ENCODE data around the gene MMD2.
"Not testable (repeated sequence)": the region's sequence is repeated elsewhere in the genome, so short reads cannot be mapped to it uniquely, and the experiment has no call there.

Gene MMD2

GRCh38 chr7:4893188-4893587, 65.8 kb downstream of the MMD2 start:
- not testable (repeated sequence) for DNase-seq

GRCh38 chr7:4891522-4891921, 67.5 kb downstream of the MMD2 start:
- DNase-seq, result not testable (repeated sequence)

DNA sequence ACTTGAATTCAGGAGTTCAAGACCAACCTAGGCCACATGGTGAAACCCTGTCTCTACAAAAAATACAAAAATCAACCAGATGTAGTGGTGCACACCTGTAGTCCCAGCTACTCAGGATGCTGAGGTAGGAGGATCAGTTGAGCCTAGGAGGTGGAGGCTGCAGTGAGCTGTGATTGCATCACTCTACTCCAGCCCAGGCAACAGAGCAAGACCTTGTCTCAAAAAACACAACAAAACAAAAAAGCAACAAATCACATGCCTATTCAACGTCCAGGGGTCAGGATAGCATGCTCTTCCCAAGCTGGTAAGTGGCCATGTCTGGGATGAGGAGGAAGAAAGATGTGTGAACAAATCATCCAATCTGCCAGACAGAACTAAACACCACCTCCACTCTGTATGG, 69.3 kb downstream of the MMD2 start:
- no peak for DNase-seq

DNA sequence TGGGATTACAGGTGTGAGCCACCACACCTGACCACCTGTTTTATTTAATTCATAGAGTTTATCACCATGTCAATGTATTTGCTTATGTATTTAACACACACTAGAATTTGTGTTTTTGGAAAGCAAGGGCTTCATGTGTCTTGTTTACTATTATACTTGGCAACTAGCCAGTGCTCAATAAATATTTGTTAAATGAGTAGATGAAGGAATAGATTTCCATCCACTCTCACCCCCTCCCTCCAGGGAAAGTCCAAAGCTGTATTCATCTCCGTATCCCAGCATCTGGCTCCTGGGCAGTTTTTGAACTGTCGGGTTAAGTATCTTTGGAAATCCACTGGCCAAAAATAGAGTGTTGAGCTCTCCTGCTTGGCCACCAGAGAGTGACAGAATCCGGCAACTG, 70.8 kb downstream of the MMD2 start:
- no peak for DNase-seq

- DNase-seq, result no peak
Observed at GRCh38 chr7:4886671-4887070, 72.3 kb downstream of the MMD2 start.

DNA sequence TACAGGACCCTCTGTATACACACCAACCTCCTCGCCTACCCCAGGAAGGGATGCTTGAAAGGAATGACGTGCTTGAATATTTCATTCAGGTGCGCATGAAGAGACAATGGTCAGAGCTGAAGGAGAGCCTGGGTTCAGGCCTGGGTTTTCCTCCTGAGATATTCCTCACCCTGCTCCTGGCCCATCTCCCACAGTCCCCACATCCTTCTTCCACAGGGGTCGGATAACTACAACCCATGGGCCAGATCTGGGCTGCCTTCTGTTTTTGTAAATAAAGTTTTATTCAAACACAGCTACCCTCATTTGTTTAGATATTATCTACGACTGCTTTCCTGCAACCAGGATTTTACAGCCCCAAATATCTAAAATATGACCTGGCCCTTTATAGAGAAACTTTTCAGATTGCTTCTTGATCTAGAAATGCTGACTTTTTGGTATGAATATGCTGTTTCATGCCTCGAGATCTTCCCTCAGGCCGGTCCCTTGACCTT, 73.6 kb downstream of the MMD2 start:
- no peak for DNase-seq

DNA sequence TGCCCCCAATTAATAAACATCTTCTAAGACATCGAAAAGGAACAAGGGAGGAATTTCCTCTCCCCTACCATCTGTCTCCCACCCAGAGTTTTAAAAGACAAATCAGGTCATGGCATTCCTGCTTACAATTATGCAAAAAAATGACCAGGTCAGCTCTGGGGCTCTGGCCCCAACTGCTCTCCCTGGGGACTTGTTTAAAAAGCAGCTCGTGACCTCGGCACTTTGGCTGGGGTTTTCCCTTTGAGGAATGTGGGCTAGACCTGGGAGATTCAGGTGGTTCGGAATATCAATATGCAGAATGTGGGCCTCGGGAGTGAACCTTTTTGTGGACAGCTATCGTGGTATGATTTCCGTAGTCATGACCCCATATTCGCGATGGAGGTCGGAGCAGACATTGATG, 74.8 kb downstream of the MMD2 start:
- DNase-seq, result no peak

DNA sequence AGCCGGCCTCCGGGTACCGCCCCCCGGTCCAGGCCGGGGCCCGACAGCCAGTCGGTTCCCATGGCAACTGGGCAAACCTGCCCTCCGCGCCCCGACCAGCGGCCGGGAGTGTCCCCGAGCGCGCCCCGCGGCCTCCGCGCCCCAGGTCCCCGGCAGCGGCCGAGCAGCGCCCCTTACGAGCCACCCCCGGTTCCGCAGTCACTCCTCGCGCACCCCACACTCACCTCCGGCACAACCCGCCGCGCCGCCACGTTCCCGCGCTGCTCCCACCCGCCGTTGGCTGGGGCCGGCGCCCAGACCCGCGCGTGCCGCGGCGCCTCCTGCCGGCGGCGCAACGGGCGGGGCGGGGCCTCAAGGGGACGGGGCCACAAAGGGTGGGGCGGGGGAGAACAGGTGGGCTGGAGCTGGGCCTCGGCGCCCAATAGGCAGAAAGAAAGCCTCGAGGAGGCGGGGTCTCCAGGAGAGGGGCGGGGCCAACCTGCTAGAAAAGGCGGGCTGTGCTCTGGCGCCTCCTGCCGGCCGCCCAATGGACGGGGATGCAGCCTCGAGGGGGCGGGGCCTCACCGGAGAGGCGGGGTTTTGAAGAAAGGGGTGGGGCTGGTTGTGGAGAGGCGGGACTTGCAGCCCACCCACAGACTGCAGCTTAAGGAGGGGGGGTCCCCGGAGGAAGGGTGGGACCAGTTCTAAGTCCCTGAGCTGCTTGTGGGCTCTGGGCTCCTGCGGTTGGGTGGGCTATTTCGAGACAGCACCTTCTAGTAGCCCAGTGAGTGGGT, 75.4 kb downstream of the MMD2 start, which contains the start of gene RADIL:
Gene RADIL, minus strand, starts transcription at position 345 of the 773 bp plus-strand sequence. CDS start 5,577 bp downstream, outside the sequence.
- DNase-seq, result peak; percentile 70

GRCh38 chr7:4883033-4883371, 76.0 kb downstream of the MMD2 start:
- no peak for DNase-seq

DNA sequence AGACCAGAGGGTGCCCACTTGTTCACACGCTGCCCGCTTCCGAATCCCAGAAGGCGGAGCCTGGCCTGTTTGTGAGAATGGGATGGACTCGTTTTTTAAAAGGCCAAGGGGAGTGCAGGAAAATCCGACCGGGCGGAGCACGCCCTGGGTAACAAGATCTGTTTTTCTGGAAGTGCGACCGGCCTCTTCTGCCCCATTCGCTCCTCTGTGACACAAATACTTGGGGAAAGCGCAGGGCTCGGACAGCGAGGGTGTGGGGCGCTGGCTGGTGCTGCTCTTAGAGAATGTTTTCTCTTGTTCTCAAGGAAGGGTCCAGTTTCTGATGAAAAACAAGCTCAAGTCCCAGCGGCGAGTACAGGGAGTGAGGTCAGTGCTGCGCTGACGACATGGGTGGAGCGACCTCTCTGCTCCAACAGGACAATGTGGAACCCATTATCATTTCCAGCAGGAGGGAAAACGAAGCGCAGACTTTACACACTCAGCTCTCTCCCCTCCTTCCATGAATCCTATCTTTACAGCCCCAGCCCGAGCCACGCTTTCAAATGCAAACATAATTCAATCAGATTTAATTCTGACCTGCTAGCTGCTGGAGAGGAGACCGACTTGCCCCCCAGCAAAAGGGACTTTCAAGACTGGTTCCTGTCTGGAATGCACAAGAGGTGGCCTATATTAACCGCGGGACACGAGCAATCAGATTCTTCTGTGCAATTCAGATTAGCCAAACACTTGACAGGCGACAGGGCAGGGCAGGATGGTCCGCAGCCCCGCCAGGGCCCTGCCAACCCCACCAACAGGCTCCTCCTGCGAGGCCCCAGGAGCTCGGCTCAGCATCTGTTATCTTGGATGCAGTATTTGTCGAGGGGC, 76.6 kb downstream of the MMD2 start:
- DNase-seq, result no peak

DNA sequence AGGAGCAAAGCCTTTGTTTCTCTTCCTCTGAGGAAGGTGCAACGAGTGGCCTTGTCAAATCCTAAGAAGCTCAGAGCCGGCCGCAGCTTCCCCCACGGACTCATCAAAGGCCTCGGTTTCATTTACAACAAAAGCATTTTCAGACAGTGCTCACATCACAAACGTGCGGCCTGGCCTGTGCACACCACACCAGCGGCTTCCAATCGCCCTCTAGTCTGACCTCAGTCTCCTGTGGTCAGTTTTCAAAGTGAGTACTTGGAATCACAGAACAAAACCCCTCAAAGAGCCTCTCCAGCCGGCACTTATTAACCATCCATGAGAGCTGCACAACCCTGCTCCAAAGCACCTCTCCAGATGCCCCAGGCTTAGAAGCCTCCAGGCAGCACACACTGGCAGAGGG, 78.8 kb downstream of the MMD2 start:
- no peak for DNase-seq

- DNase-seq, result no peak
Observed at GRCh38 chr7:4879396-4880081, 79.4 kb downstream of the MMD2 start.

DNA sequence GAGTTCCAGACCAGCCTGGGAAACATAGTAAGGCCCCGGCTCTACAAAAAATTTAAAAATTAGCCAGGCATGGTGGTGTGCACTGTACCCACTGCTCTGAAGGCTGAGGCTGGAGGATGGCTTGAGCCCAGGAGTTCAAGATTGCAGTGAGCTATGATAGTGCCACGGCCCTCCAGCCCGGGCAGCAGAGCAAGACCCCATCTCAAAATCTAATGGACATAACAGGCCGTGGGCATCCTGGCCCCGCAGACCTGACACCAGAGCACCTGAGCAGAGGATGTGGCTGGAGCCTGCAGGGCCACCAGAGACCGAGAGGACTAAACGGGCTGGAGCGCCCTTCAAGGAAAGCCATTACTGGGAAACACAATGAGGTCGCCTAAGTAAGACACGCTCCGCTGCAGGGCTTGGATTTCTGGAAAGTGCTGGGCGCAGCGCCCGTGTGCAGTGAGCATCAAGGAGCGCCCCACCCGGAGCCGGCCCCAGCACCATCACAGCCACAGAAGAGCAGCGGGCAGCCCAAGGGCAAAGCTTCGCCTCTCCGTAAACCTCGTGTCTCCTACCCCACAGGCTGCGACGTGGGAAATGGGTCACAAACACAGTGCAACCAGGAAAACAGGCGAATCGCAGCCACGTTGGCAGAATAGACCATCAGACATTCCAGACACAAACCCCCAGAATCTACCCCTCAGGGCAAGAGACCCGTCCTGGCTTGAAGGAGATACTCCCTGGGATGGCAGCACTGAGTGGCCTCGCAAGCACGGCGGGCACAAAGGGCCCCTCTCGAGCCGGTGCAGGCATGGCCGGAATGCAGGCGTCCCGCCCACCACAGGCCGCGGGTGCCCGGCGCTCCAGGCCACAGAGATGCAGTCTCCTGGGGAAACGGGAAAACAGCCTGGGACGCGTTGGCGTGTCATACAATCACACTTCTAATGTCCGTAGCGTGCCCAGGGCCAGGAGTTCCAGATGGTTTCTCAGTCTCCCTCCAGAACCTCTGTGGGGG, 80.4 kb downstream of the MMD2 start:
- DNase-seq, result no peak

GRCh38 chr7:4876586-4876985, 82.4 kb downstream of the MMD2 start:
- DNase-seq, result no peak

DNA sequence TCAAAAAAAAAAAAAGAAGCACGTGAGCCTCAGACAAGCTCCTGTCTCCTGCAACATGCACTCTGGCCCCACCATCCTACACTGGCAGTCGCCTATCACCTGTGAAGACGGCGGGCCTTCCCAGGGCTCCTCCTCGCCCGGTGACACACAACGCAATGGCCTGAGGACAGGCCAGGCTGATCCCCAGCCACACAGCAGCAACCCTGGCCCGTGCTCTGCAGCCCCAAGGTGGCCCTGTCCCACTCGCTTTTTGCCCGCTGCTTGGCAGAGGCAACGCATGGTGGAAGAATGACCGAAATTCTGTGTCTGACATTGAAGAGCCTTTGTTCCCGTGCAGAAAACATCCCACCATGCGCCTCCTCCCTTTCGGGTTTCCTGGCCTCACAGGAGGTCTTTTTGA, 83.6 kb downstream of the MMD2 start:
- DNase-seq, result no peak

DNA sequence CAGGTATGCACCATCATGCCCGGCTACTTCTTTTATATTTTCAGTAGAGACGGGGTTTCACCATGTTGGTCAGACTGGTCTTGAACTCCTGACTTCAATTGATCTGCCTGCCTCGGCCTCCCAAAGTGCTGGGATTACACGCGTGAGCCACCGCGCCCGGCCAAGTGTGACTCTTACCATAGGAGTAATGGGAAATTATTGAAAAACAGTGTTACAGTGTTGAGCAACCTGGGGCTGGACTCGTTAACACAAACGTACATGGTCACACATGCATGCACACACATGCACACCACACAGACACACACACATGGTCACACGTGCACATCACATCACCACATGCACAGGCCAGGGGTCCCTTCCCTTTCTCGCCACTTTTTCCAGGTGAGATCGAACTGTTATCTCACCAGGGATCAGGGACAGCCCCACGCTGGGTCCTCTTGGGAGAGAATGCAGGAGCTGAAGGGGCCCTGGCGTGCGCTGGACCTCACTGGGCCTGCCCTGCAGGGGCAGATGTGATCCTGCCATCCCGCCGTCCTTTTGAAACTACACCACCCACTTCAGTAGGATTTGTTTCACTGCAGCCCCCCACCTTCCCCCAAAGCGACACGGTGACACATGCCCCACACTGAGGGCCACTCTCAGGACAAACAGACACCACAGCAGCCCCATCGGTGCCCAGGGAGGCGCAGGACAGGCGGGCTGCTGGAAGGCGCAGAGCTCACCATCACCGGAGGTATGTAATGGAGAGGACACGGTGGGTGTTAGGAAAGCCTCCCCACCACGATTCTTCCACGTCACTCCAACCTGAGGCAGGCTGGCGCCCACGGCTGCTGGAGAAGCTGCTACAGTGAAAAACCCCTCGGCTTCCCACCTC, 85.7 kb downstream of the MMD2 start:
- DNase-seq, result no peak

- no peak for DNase-seq
Observed at GRCh38 chr7:4871930-4872675, 86.9 kb downstream of the MMD2 start.

DNA sequence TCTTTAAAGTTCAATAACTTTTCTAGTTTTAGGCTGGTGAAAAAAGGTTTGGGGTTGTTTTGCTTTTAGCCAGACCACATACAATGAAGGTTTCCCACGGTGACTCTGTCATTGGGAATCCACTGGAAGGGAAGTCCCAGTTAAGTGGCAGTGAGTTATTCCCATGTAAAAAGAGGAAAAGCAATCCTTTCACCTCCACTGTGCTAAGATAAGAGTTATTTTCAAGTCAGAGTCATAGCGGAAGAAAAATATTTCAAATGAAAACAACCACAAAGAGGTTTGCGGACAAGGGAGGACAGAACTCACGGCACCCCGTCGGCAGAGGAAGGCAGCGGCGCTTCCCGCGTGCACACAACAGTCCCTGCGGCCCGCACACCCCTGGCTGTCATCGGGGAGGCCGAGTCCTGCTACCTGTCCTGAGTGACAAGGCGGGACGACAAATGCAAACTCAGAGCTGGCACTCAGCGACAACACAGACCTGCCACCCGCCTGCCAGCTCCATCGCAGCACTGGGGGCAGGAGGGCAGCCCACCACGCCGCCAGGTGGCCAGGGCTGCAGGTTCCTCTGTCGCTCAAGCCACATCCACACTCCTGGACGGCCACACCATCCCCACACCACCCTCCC, 87.8 kb downstream of the MMD2 start:
- DNase-seq, result no peak

DNA sequence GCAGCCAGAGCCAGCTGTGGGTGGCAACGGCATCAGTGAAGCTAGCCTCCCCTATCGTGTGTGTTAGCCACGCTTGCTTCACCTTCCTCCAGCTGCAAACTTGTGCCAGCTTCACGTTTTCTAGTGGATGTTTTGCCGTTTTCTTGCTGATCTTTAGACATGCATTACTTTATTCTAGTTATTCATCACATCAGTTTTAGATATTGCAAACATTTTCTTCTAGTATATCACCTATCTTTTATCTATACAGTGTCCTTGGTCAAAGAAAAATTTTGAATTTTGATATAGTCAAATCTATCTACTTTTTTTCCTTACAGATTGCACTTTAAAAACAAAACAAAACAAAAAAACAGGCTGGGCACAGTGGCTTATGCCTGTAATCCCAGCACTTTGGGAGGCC, 90.5 kb downstream of the MMD2 start:
- DNase-seq, result no peak

Data from effector CD4-positive, alpha-beta T cell (primary cell).